ENCODE results near the gene CCSER1.
"Not testable (repeated sequence)": the region's sequence is repeated elsewhere in the genome, so short reads cannot be mapped to it uniquely, and the experiment has no call there.

CCSER1 gene

GRCh38 chr4:91123742-91124141, 996.5 kb downstream of the CCSER1 start:
- DNase-seq, result no peak

DNA sequence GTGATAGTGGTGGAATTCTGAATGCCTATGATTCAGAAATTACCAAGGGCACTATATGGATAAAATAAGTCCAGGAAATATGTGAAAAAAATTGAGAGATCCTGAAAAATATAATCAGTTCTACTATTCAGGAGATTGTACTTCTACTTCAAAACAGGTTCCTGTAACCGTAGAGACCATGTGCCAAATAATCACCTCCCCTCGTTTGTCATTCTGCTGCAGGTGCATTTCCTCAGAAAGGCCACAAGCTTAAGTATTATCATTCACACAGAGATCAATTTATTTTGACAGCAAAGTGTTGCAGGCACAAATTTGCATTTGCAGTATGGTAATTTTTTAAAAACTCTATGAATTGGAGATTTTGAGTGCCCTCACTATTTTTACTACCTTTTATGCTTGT, 1000.0 kb downstream of the CCSER1 start:
- no peak for DNase-seq

- DNase-seq, result no peak
Observed at GRCh38 chr4:91127831-91128230, 1000.6 kb downstream of the CCSER1 start.

DNA sequence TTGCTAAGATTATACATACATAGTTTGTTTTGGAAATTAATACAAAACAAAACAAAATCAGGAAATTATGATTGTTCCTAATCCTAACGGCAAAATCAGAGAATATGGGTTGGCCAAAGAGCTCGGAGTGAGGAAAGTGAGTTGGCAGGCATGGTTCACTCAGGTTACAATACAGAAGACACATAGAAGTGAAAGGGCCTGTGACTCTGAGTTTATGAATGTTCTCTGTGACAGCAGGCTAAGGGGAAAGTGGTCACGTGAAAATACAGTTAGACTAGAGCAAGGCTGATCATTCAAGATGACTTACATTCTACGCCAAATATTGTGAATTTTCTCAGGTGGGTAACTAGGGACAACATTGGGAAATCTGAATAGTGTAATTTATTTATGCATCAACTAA, 1001.3 kb downstream of the CCSER1 start:
- DNase-seq, result no peak

GRCh38 chr4:91147067-91147466, 1019.9 kb downstream of the CCSER1 start:
- no peak for DNase-seq

- not testable (repeated sequence) for DNase-seq
Observed at GRCh38 chr4:91154041-91154440, 1026.8 kb downstream of the CCSER1 start.

GRCh38 chr4:91167864-91168653, 1040.9 kb downstream of the CCSER1 start:
- not testable (repeated sequence) for DNase-seq

- no peak for DNase-seq
Observed at GRCh38 chr4:91170768-91171167, 1043.6 kb downstream of the CCSER1 start.

GRCh38 chr4:91171217-91171616, 1044.0 kb downstream of the CCSER1 start:
- DNase-seq, result no peak

- not testable (repeated sequence) for DNase-seq
Observed at GRCh38 chr4:91185061-91185460, 1057.9 kb downstream of the CCSER1 start.

- DNase-seq, result no peak
Observed at GRCh38 chr4:91198951-91199350, 1071.8 kb downstream of the CCSER1 start.

DNA sequence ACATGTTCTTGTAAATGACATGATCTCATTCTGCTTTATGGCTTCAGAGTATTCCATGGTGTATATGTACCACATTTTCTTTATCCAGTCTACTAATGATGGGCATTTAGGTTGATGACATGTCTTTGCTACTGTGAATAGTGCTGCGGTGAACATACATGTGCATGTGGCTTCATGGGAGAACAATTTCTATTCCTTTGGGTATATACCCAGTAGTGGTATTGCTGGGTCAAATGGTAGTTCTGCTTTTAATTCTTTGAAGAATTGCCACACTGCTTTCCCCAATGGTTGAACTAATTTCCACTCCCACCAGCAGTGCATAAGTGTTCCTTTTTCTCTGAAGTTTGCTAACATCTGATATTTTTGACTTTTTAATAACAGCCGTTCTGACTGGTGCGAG, 1080.3 kb downstream of the CCSER1 start:
- no peak for DNase-seq

DNA sequence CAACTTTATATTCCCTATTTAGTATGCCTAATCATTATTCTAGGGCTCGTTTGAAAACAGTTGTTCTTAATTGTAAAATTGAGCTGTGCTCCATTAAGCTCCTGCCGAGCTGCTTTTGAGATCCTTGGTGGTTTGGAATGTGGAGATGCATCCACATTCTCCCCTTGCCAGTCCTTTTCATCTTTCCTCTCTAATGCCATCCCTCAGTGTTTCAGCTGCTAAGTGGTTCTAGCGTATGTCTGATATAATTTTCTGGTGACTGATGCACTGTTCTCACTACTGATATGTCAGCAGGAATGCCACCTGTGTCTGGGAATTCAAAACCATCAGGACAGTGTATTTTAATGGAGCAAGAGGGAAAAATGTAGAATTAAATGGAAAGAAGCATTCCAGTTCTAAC, 1085.0 kb downstream of the CCSER1 start:
- DNase-seq, result no peak

GRCh38 chr4:91217831-91218403, 1090.7 kb downstream of the CCSER1 start:
- not testable (repeated sequence) for DNase-seq

DNA sequence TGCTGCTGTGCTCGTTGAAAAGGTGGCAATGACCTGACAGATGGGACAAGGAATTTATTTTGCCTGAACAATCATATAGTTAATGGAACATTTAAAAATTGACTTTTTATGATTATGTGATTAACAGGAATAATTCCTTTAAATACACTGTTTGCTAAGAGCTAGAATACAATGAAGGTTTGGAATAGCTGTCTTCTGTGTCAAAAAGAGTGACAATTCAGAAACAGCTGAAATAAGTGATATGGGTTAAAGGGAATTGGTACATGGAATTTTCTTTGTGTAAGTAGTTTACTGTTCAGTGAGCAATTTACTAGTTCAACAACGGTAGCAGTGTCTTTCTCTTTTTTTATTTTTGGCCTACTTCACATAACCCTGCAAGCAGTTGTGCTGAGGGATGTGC, 1093.1 kb downstream of the CCSER1 start:
- no peak for DNase-seq

- DNase-seq, result peak in 1 of 56 donors; percentile 0
Observed at GRCh38 chr4:91222014-91222413, 1094.8 kb downstream of the CCSER1 start.

- DNase-seq, result no peak
Observed at GRCh38 chr4:91226867-91227266, 1099.7 kb downstream of the CCSER1 start.

DNA sequence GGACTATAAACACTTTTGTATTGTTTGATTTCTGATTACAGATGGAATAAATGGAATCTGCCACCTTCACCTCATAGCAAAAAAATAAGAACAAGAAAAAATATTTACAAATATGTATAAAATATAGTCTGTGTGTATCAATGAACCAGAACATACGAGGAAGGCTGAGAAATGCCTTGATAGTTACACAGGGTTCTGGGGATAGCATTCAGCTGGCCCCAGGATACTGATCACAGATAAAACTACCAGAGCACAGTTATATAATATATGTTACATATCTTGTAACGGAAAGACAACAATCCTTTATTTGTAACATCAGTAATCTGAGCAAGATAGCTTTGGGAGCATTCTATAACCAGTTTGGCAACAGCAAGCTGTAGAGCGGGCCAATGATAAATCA, 1101.5 kb downstream of the CCSER1 start:
- DNase-seq, result no peak

- DNase-seq, result no peak
Observed at GRCh38 chr4:91233164-91233563, 1106.0 kb downstream of the CCSER1 start.

- DNase-seq, result peak in 17 of 56 donors; percentile 0 to 51 (median 4)
Observed at GRCh38 chr4:91243132-91243531, 1115.9 kb downstream of the CCSER1 start.

- no peak for DNase-seq
Observed at GRCh38 chr4:91256043-91256442, 1128.8 kb downstream of the CCSER1 start.

DNA sequence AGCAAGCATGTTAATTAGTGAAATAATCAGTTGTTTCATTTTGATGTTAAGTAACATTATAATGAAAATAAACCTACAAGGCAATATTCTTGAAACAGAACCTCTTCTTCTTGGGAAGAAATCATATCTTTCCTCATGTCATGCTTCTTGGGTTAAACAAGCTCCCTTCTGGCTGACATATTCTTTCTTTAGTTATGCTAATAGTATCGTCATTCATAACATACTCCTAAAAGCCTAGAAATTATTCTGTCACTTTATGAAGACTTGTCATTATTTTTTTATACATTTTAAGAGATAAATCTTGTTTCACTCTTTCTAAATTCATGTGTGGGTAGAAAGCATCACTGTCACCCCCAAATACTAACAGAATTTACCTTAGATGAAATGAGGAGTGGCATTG, 1129.6 kb downstream of the CCSER1 start:
- no peak for DNase-seq

- DNase-seq, result no peak
Observed at GRCh38 chr4:91257721-91258120, 1130.5 kb downstream of the CCSER1 start.
